Gastroesophageal sphincter (tissue), 3 donors: ENCODE results near the gene SLC2A9.

Experiments
- CTCF ChIP-seq, 4 experiments: fragments of 200-600 bp in 2 of 4; fragments of 450-650 bp in 2 of 4; sonication (generic) in 1 of 4; IDR thresholded peaks; one replicate each; pipeline ENCODE4 v1.5.1; 2017 to 2019; ENCODE audit warnings: antibody characterized with exemption in 4 of 4, mild to moderate bottlenecking in 2 of 4, moderate library complexity in 2 of 4
- EP300 ChIP-seq: sonication (generic); formaldehyde crosslinking; IDR thresholded peaks from one replicate; pipeline ENCODE4 v1.6.1; 2017; ENCODE audit warnings: antibody characterized with exemption, mild to moderate bottlenecking
- POLR2A ChIP-seq, 2 donors: fragments of 450-650 bp; IDR thresholded peaks; one replicate each; pipeline ENCODE4 v1.6.1; 2017; ENCODE audit warnings: antibody characterized with exemption in 2 of 2, mild to moderate bottlenecking in 2 of 2, moderate library complexity in 1 of 2
- POLR2AphosphoS5 ChIP-seq: sonication (generic); formaldehyde crosslinking; IDR thresholded peaks from one replicate; pipeline ENCODE4 v1.6.1; 2017; ENCODE audit warnings: antibody characterized with exemption

GRCh38 chr4:9923195-9923812, 98.0 kb downstream of the SLC2A9 start:
- TF ChIP-seq CTCF (IDR thresholded peaks at IDR 0.05) (no peak), POLR2A (IDR thresholded peaks at IDR 0.05) (no peak), POLR2AphosphoS5 (no peak), EP300 (no peak)
